ENCODE results near the gene ARPC3.

DNA sequence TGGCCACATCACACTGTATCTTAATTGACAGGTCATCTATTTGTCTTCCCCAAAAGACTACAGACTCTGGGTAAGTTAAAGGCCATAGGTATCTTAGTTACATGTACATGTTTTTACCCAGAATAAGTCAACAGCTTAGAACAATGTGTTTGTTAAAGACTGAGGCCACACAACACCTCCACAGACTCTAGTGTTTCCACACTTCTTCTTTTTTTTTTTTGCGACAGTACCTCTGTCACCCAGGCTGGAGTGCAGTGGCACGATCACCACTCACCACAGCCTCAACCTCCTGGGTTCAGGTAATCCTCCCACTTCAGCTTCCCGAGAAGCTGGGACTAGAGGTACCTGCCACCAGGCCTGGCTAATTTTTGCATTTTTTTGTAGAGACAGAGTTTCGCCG lies 16.7 kb upstream of the ARPC3 start:
- TF ChIP-seq, protein P1, sequence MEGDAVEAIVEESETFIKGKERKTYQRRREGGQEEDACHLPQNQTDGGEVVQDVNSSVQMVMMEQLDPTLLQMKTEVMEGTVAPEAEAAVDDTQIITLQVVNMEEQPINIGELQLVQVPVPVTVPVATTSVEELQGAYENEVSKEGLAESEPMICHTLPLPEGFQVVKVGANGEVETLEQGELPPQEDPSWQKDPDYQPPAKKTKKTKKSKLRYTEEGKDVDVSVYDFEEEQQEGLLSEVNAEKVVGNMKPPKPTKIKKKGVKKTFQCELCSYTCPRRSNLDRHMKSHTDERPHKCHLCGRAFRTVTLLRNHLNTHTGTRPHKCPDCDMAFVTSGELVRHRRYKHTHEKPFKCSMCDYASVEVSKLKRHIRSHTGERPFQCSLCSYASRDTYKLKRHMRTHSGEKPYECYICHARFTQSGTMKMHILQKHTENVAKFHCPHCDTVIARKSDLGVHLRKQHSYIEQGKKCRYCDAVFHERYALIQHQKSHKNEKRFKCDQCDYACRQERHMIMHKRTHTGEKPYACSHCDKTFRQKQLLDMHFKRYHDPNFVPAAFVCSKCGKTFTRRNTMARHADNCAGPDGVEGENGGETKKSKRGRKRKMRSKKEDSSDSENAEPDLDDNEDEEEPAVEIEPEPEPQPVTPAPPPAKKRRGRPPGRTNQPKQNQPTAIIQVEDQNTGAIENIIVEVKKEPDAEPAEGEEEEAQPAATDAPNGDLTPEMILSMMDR (IDR thresholded peaks at IDR 0.05; ENCODE audit: insufficient read depth, low read length, poor library complexity, severe bottlenecking), result no peak
- no peak for TF ChIP-seq EZH2phosphoT487 (conservative IDR thresholded peaks at IDR 0.05; ENCODE audit: low read length)
